ENCODE measurements around the gene MB21D2.
"Not testable (repeated sequence)": the region's sequence is repeated elsewhere in the genome, so short reads cannot be mapped to it uniquely, and the experiment has no call there.

The MB21D2 gene

GRCh38 chr3:192794216-192794615 lies 123.4 kb downstream of the MB21D2 start:
- no peak for DNase-seq

- not testable (repeated sequence) for DNase-seq
Observed at GRCh38 chr3:192788816-192789515, 128.7 kb downstream of the MB21D2 start.

- DNase-seq, result no peak
Observed at GRCh38 chr3:192778508-192778907, 139.1 kb downstream of the MB21D2 start.

GRCh38 chr3:192774341-192774740 lies 143.3 kb downstream of the MB21D2 start:
- not testable (repeated sequence) for DNase-seq

- DNase-seq, result no peak
Observed at GRCh38 chr3:192772240-192772894, 145.3 kb downstream of the MB21D2 start.

GRCh38 chr3:192758654-192759053 lies 159.0 kb downstream of the MB21D2 start:
- no peak for DNase-seq

- no peak for DNase-seq
Observed at GRCh38 chr3:192751148-192751547, 166.5 kb downstream of the MB21D2 start.

GRCh38 chr3:192750201-192750600 lies 167.5 kb downstream of the MB21D2 start:
- DNase-seq, result no peak

GRCh38 chr3:192747746-192748145 lies 169.9 kb downstream of the MB21D2 start:
- DNase-seq, result no peak

GRCh38 chr3:192747145-192747544 lies 170.5 kb downstream of the MB21D2 start:
- DNase-seq, result no peak

Data from stimulated activated CD4-positive, alpha-beta T cell treated with anti-CD3 and anti-CD28 coated beads, Interleukin-2, amount 100 ng/mL, for 48 hours (primary cell).